ENCODE measurements around the gene TMCC1. TPM values are rescaled to one million over a fixed set of nuclear protein-coding genes. Genes with fewer than 3 reads are reported as not detected.

TMCC1 gene
- total and polyA plus RNA-seq, 4 donors: 4.6 to 44.2 (median 24.0) TPM

GRCh38 chr3:129933471-129933870 is 40.0 kb upstream of the TMCC1 start:
- no peaks in the 10 kb centered on the region for H3K4me1 ChIP-seq (ENCODE audit: control insufficient read depth in 1 of 2, insufficient read depth in 2 of 2, low read length in 2 of 2)
- H3K36me3 ChIP-seq (ENCODE audit: control insufficient read depth in 1 of 2, insufficient read depth in 2 of 2, low read length in 1 of 2): no peaks in the 10 kb centered on the region
- peaks cover 0 to 2% of the 10 kb centered on the region in 2 donors for H3K27me3 ChIP-seq (ENCODE audit: control insufficient read depth in 1 of 2, insufficient read depth in 2 of 2, low read length in 1 of 2)
- no peak overlapping the region for H3K27ac ChIP-seq (ENCODE audit: low read depth in 1 of 2, low read length in 2 of 2)
- H3K4me3 ChIP-seq (ENCODE audit: low read length in 2 of 2): no peak overlapping the region
- 88 to 89% methylated on average over 4 of the region's 4 CpGs for WGBS, 2 donors
- DNase-seq (no peak), ATAC-seq (ENCODE audit: low FRiP score) (no peak)
- intact Hi-C loops (cut with DNase I): loop anchor here (5.0 to 10.0 kb wide), 6 partner anchors 99 to 549 kb away; no protein-coding TSS in a partner anchor
- peaks cover 5% of the 10 kb centered on the region for H3K9me3 ChIP-seq (ENCODE audit: control insufficient read depth, low read length)

- Histone ChIP-seq H3K4me1 (ENCODE audit: control insufficient read depth in 1 of 2, insufficient read depth in 2 of 2, low read length in 2 of 2) (no peaks in the 10 kb centered on the region), H3K27me3 (ENCODE audit: control insufficient read depth in 1 of 2, insufficient read depth in 2 of 2, low read length in 1 of 2) (peaks cover 0 to 2% of the 10 kb centered on the region in 2 donors), H3K9me3 (ENCODE audit: control insufficient read depth, low read length) (peaks cover 6% of the 10 kb centered on the region), H3K36me3 (ENCODE audit: control insufficient read depth in 1 of 2, insufficient read depth in 2 of 2, low read length in 1 of 2) (no peaks in the 10 kb centered on the region), H3K27ac (ENCODE audit: low read depth in 1 of 2, low read length in 2 of 2) (no peak overlapping the region), H3K4me3 (ENCODE audit: low read length in 2 of 2) (no peak overlapping the region)
- WGBS, 2 donors: 87 to 89% methylated on average over 1 of the region's 1 CpG
- ATAC-seq (ENCODE audit: low FRiP score): no peak
- intact Hi-C loops (cut with DNase I): no loop called here
- DNase-seq: no peak
Observed at GRCh38 chr3:129929383-129929782, 35.9 kb upstream of the TMCC1 start.

GRCh38 chr3:129927072-129927471 is 33.6 kb upstream of the TMCC1 start:
- Histone ChIP-seq H3K4me1 (ENCODE audit: control insufficient read depth in 1 of 2, insufficient read depth in 2 of 2, low read length in 2 of 2) (no peaks in the 10 kb centered on the region), H3K4me3 (ENCODE audit: low read length in 2 of 2) (no peak overlapping the region), H3K27ac (ENCODE audit: low read depth in 1 of 2, low read length in 2 of 2) (no peak overlapping the region), H3K36me3 (ENCODE audit: control insufficient read depth in 1 of 2, insufficient read depth in 2 of 2, low read length in 1 of 2) (no peaks in the 10 kb centered on the region), H3K9me3 (ENCODE audit: control insufficient read depth, low read length) (peaks cover 6% of the 10 kb centered on the region), H3K27me3 (ENCODE audit: control insufficient read depth in 1 of 2, insufficient read depth in 2 of 2, low read length in 1 of 2) (no peaks in the 10 kb centered on the region)
- 44 to 58% methylated on average over 5 of the region's 5 CpGs for WGBS, 2 donors
- no peak for DNase-seq
- ATAC-seq (ENCODE audit: low FRiP score): no peak
- intact Hi-C loops (cut with DNase I): no loop called here

- no peak overlapping the region for H3K4me3 ChIP-seq (ENCODE audit: low read length in 2 of 2)
- no peaks in the 10 kb centered on the region for H3K36me3 ChIP-seq (ENCODE audit: control insufficient read depth in 1 of 2, insufficient read depth in 2 of 2, low read length in 1 of 2)
- H3K27ac ChIP-seq (ENCODE audit: low read depth in 1 of 2, low read length in 2 of 2): no peak overlapping the region
- ATAC-seq (ENCODE audit: low FRiP score) (no peak), DNase-seq (no peak)
- 92% methylated on average over 1 of the region's 1 CpG for WGBS, 2 donors
- no peaks in the 10 kb centered on the region for H3K4me1 ChIP-seq (ENCODE audit: control insufficient read depth in 1 of 2, insufficient read depth in 2 of 2, low read length in 2 of 2)
- H3K9me3 ChIP-seq (ENCODE audit: control insufficient read depth, low read length): peaks cover 22% of the 10 kb centered on the region
- intact Hi-C loops (cut with DNase I): no loop called here
- H3K27me3 ChIP-seq (ENCODE audit: control insufficient read depth in 1 of 2, insufficient read depth in 2 of 2, low read length in 1 of 2): no peaks in the 10 kb centered on the region
Observed at GRCh38 chr3:129919806-129920205, 26.3 kb upstream of the TMCC1 start.

GRCh38 chr3:129919357-129919756 is 25.8 kb upstream of the TMCC1 start:
- Histone ChIP-seq H3K4me3 (ENCODE audit: low read length in 2 of 2) (no peak overlapping the region), H3K9me3 (ENCODE audit: control insufficient read depth, low read length) (peaks cover 22% of the 10 kb centered on the region), H3K27me3 (ENCODE audit: control insufficient read depth in 1 of 2, insufficient read depth in 2 of 2, low read length in 1 of 2) (no peaks in the 10 kb centered on the region), H3K4me1 (ENCODE audit: control insufficient read depth in 1 of 2, insufficient read depth in 2 of 2, low read length in 2 of 2) (no peaks in the 10 kb centered on the region), H3K36me3 (ENCODE audit: control insufficient read depth in 1 of 2, insufficient read depth in 2 of 2, low read length in 1 of 2) (no peaks in the 10 kb centered on the region), H3K27ac (ENCODE audit: low read depth in 1 of 2, low read length in 2 of 2) (no peak overlapping the region)
- intact Hi-C loops (cut with DNase I): no loop called here
- DNase-seq (no peak), ATAC-seq (ENCODE audit: low FRiP score) (no peak)
- WGBS, 2 donors: 77 to 90% methylated on average over 3 of the region's 3 CpGs

- intact Hi-C loops (cut with DNase I): no loop called here
- Histone ChIP-seq H3K27ac (ENCODE audit: low read depth in 1 of 2, low read length in 2 of 2) (no peak overlapping the region), H3K36me3 (ENCODE audit: control insufficient read depth in 1 of 2, insufficient read depth in 2 of 2, low read length in 1 of 2) (no peaks in the 10 kb centered on the region), H3K9me3 (ENCODE audit: control insufficient read depth, low read length) (peaks cover 22% of the 10 kb centered on the region), H3K4me3 (ENCODE audit: low read length in 2 of 2) (no peak overlapping the region), H3K4me1 (ENCODE audit: control insufficient read depth in 1 of 2, insufficient read depth in 2 of 2, low read length in 2 of 2) (no peaks in the 10 kb centered on the region), H3K27me3 (ENCODE audit: control insufficient read depth in 1 of 2, insufficient read depth in 2 of 2, low read length in 1 of 2) (no peaks in the 10 kb centered on the region)
- 94 to 95% methylated on average over 8 of the region's 8 CpGs for WGBS, 2 donors
- ATAC-seq (ENCODE audit: low FRiP score) (no peak), DNase-seq (no peak)
Observed at GRCh38 chr3:129918461-129918860, 24.9 kb upstream of the TMCC1 start.

GRCh38 chr3:129917423-129918007 is 24.0 kb upstream of the TMCC1 start:
- no peak overlapping the region for H3K27ac ChIP-seq (ENCODE audit: low read depth in 1 of 2, low read length in 2 of 2)
- no peaks in the 10 kb centered on the region for H3K36me3 ChIP-seq (ENCODE audit: control insufficient read depth in 1 of 2, insufficient read depth in 2 of 2, low read length in 1 of 2)
- H3K9me3 ChIP-seq (ENCODE audit: control insufficient read depth, low read length): peaks cover 22% of the 10 kb centered on the region
- no peaks in the 10 kb centered on the region for H3K27me3 ChIP-seq (ENCODE audit: control insufficient read depth in 1 of 2, insufficient read depth in 2 of 2, low read length in 1 of 2)
- no peak overlapping the region for H3K4me3 ChIP-seq (ENCODE audit: low read length in 2 of 2)
- ATAC-seq (ENCODE audit: low FRiP score): no peak
- intact Hi-C loops (cut with DNase I): no loop called here
- H3K4me1 ChIP-seq (ENCODE audit: control insufficient read depth in 1 of 2, insufficient read depth in 2 of 2, low read length in 2 of 2): no peaks in the 10 kb centered on the region
- DNase-seq: no peak
- WGBS, 2 donors: 86 to 93% methylated on average over 6 of the region's 6 CpGs

GRCh38 chr3:129913618-129914017 is 20.1 kb upstream of the TMCC1 start:
- Histone ChIP-seq H3K36me3 (ENCODE audit: control insufficient read depth in 1 of 2, insufficient read depth in 2 of 2, low read length in 1 of 2) (no peaks in the 10 kb centered on the region), H3K4me1 (ENCODE audit: control insufficient read depth in 1 of 2, insufficient read depth in 2 of 2, low read length in 2 of 2) (no peaks in the 10 kb centered on the region), H3K27ac (ENCODE audit: low read depth in 1 of 2, low read length in 2 of 2) (no peak overlapping the region), H3K9me3 (ENCODE audit: control insufficient read depth, low read length) (peaks cover 18% of the 10 kb centered on the region), H3K4me3 (ENCODE audit: low read length in 2 of 2) (no peak overlapping the region), H3K27me3 (ENCODE audit: control insufficient read depth in 1 of 2, insufficient read depth in 2 of 2, low read length in 1 of 2) (no peaks in the 10 kb centered on the region)
- ATAC-seq (ENCODE audit: low FRiP score) (no peak), DNase-seq (no peak)
- intact Hi-C loops (cut with DNase I): no loop called here
- whole genome bisulfite sequencing, 2 donors: 57 to 59% methylated on average over 3 of the region's 3 CpGs

GRCh38 chr3:129911261-129911861 is 17.9 kb upstream of the TMCC1 start:
- H3K27ac ChIP-seq (ENCODE audit: low read depth in 1 of 2, low read length in 2 of 2): no peak overlapping the region
- no peaks in the 10 kb centered on the region for H3K4me1 ChIP-seq (ENCODE audit: control insufficient read depth in 1 of 2, insufficient read depth in 2 of 2, low read length in 2 of 2)
- no peak overlapping the region for H3K4me3 ChIP-seq (ENCODE audit: low read length in 2 of 2)
- ATAC-seq (ENCODE audit: low FRiP score) (peak; percentile 29), DNase-seq (no peak)
- H3K27me3 ChIP-seq (ENCODE audit: control insufficient read depth in 1 of 2, insufficient read depth in 2 of 2, low read length in 1 of 2): no peaks in the 10 kb centered on the region
- intact Hi-C loops (cut with DNase I): no loop called here
- no peaks in the 10 kb centered on the region for H3K36me3 ChIP-seq (ENCODE audit: control insufficient read depth in 1 of 2, insufficient read depth in 2 of 2, low read length in 1 of 2)
- H3K9me3 ChIP-seq (ENCODE audit: control insufficient read depth, low read length): peaks cover 6% of the 10 kb centered on the region
